Measurements from ENCODE around the gene CNPY3.

DNA sequence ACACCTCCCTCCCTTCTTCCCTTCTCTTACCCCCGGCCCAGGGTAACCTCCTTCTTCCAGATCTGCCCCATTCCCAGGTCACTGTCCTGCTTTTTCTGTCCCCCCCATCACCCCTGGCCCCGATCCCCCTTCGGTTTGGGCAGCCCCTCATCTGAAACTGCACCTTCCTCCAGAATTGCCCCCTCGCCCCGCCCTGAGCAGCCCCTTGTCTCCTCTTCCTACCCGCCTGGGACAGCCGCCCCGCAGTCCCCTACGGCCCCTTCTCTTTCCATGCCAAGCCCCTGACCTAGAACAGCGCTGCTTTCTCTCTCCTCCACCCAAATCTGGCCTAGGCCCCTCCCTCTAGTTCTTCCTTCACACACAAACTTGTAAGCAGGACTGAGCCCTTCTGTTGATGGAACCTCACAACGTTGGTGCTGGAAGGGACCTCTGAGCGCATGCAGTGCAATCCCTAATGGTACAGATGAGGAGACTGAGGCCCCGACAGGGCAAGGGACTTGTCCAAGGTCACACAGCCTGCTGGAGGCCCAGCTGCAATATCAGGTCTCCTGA, 55.7 kb downstream of the CNPY3 start:
- TF ChIP-seq POLR2A (IDR thresholded peaks at IDR 0.05): no peak
- TF ChIP-seq, protein P1, sequence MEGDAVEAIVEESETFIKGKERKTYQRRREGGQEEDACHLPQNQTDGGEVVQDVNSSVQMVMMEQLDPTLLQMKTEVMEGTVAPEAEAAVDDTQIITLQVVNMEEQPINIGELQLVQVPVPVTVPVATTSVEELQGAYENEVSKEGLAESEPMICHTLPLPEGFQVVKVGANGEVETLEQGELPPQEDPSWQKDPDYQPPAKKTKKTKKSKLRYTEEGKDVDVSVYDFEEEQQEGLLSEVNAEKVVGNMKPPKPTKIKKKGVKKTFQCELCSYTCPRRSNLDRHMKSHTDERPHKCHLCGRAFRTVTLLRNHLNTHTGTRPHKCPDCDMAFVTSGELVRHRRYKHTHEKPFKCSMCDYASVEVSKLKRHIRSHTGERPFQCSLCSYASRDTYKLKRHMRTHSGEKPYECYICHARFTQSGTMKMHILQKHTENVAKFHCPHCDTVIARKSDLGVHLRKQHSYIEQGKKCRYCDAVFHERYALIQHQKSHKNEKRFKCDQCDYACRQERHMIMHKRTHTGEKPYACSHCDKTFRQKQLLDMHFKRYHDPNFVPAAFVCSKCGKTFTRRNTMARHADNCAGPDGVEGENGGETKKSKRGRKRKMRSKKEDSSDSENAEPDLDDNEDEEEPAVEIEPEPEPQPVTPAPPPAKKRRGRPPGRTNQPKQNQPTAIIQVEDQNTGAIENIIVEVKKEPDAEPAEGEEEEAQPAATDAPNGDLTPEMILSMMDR (IDR thresholded peaks at IDR 0.05): no peak

Data from adrenal gland (tissue), 5 donors.